Activated T-helper 2 cell treated with anti-CD3 and anti-CD28 coated beads, Interferon-gamma antibody, Interleukin-2, Interleukin-4, amounts not matched to agents 10 μg/mL and 5 μg/mL and 100 μg/mL, durations not matched to agents 14 hours and 24 hours and 36 hours (primary cell): Measurements from ENCODE around the gene CFAP20DC. TPM values are rescaled to one million over a fixed set of nuclear protein-coding genes. Genes with fewer than 3 reads are reported as not detected.
"Not testable (repeated sequence)": the region's sequence is repeated elsewhere in the genome, so short reads cannot be mapped to it uniquely, and the experiment has no call there.

Experiments used
- DNase-seq: peaks from one replicate; pipeline ENCODE4 v3.0.0; 2021; ENCODE audit warnings: low spot score
- H3K27ac Mint-ChIP-seq: one replicate; pipeline ENCODE4 v1.8.0; 2021; ENCODE audit warnings: mixed read lengths
- H3K27me3 Mint-ChIP-seq: one replicate; pipeline ENCODE4 v1.8.0; 2021; ENCODE audit warnings: low read depth, mixed read lengths
- H3K36me3 Mint-ChIP-seq: one replicate; pipeline ENCODE4 v1.8.0; 2021; ENCODE audit warnings: low read depth, mixed read lengths
- H3K4me1 Mint-ChIP-seq: one replicate; pipeline ENCODE4 v1.8.0; 2021; ENCODE audit warnings: low read depth, mixed read lengths
- H3K4me3 Mint-ChIP-seq: one replicate; pipeline ENCODE4 v1.8.0; 2021; ENCODE audit warnings: low read depth, mild to moderate bottlenecking, moderate library complexity, mixed read lengths
- H3K9me3 Mint-ChIP-seq: one replicate; pipeline ENCODE4 v1.8.0; 2021; ENCODE audit warnings: mixed read lengths
- intact Hi-C: fragments of 100-400 bp; cut with micrococcal nuclease; formaldehyde crosslinking; loops from one replicate; pipeline ENCODE4 v1.15.1; 2023
- total RNA-seq: library from RNA; stranded (reverse); gene quantifications from 2 replicates; pipeline ENCODE4 v1.2.3, GENCODE V29; 2022

The CFAP20DC gene
- total RNA-seq, 1 donor from 2014 or later = 1.5 TPM

- H3K4me1 Mint-ChIP-seq = no peaks in the 10 kb centered on the region
- intact Hi-C loops = no loop called here
- no peaks in the 10 kb centered on the region for H3K27me3 Mint-ChIP-seq
- H3K27ac Mint-ChIP-seq = no peak overlapping the region
- H3K9me3 Mint-ChIP-seq = no peaks in the 10 kb centered on the region
- H3K36me3 Mint-ChIP-seq = no peaks in the 10 kb centered on the region
- no peak for DNase-seq
- no peak overlapping the region for H3K4me3 Mint-ChIP-seq
These were observed 324.4 kb downstream of the CFAP20DC start for GRCh38 chr3:58725326-58725853.

- no peak overlapping the region for H3K4me3 Mint-ChIP-seq
- H3K36me3 Mint-ChIP-seq = no peaks in the 10 kb centered on the region
- intact Hi-C loops = no loop called here
- no peak overlapping the region for H3K27ac Mint-ChIP-seq
- DNase-seq = no peak
- H3K27me3 Mint-ChIP-seq = no peaks in the 10 kb centered on the region
- no peaks in the 10 kb centered on the region for H3K4me1 Mint-ChIP-seq
- H3K9me3 Mint-ChIP-seq = no peaks in the 10 kb centered on the region
These were observed 325.5 kb downstream of the CFAP20DC start for GRCh38 chr3:58724336-58724735.

GRCh38 chr3:58723173-58723572, 326.7 kb downstream of the CFAP20DC start:
- Mint-ChIP-seq H3K36me3 (no peaks in the 10 kb centered on the region), H3K9me3 (no peaks in the 10 kb centered on the region), H3K4me1 (no peaks in the 10 kb centered on the region), H3K27ac (no peak overlapping the region), H3K27me3 (no peaks in the 10 kb centered on the region), H3K4me3 (no peak overlapping the region)
- intact Hi-C loops = no loop called here
- DNase-seq = no peak

- H3K36me3 Mint-ChIP-seq = no peaks in the 10 kb centered on the region
- intact Hi-C loops = no loop called here
- H3K27me3 Mint-ChIP-seq = no peaks in the 10 kb centered on the region
- no peak for DNase-seq
- no peak overlapping the region for H3K27ac Mint-ChIP-seq
- no peak overlapping the region for H3K4me3 Mint-ChIP-seq
- no peaks in the 10 kb centered on the region for H3K4me1 Mint-ChIP-seq
- no peaks in the 10 kb centered on the region for H3K9me3 Mint-ChIP-seq
These were observed 327.3 kb downstream of the CFAP20DC start for GRCh38 chr3:58722561-58722960.

GRCh38 chr3:58720526-58720925, 329.3 kb downstream of the CFAP20DC start:
- intact Hi-C loops = no loop called here
- Mint-ChIP-seq H3K27me3 (no peaks in the 10 kb centered on the region), H3K36me3 (no peaks in the 10 kb centered on the region), H3K9me3 (no peaks in the 10 kb centered on the region), H3K4me3 (no peak overlapping the region), H3K4me1 (no peaks in the 10 kb centered on the region), H3K27ac (no peak overlapping the region)
- DNase-seq = no peak

GRCh38 chr3:58719684-58720083, 330.1 kb downstream of the CFAP20DC start:
- H3K36me3 Mint-ChIP-seq = no peaks in the 10 kb centered on the region

GRCh38 chr3:58713715-58714401, 336.0 kb downstream of the CFAP20DC start:
- H3K4me1 Mint-ChIP-seq = no peaks in the 10 kb centered on the region
- no peak overlapping the region for H3K27ac Mint-ChIP-seq
- H3K27me3 Mint-ChIP-seq = no peaks in the 10 kb centered on the region
- H3K9me3 Mint-ChIP-seq = no peaks in the 10 kb centered on the region
- intact Hi-C loops = no loop called here
- H3K4me3 Mint-ChIP-seq = no peak overlapping the region
- DNase-seq = no peak
- no peaks in the 10 kb centered on the region for H3K36me3 Mint-ChIP-seq

More at GRCh38 chr3:58719684-58720083, 330.1 kb downstream of the CFAP20DC start:
- H3K4me3 Mint-ChIP-seq = no peak overlapping the region
- intact Hi-C loops = no loop called here
- no peaks in the 10 kb centered on the region for H3K4me1 Mint-ChIP-seq
- no peak overlapping the region for H3K27ac Mint-ChIP-seq
- no peaks in the 10 kb centered on the region for H3K27me3 Mint-ChIP-seq
- H3K9me3 Mint-ChIP-seq = no peaks in the 10 kb centered on the region
- DNase-seq = no peak

- H3K36me3 Mint-ChIP-seq = no peaks in the 10 kb centered on the region
- H3K9me3 Mint-ChIP-seq = no peaks in the 10 kb centered on the region
- peaks cover 3% of the 10 kb centered on the region for H3K27me3 Mint-ChIP-seq
- no peaks in the 10 kb centered on the region for H3K4me1 Mint-ChIP-seq
- H3K27ac Mint-ChIP-seq = no peak overlapping the region
- DNase-seq = no peak
- intact Hi-C loops = no loop called here
- no peak overlapping the region for H3K4me3 Mint-ChIP-seq
These were observed 338.0 kb downstream of the CFAP20DC start for GRCh38 chr3:58711871-58712270.

- H3K27me3 Mint-ChIP-seq, H3K4me3 Mint-ChIP-seq, DNase-seq, H3K9me3 Mint-ChIP-seq, H3K36me3 Mint-ChIP-seq, H3K4me1 Mint-ChIP-seq, intact Hi-C loops, H3K27ac Mint-ChIP-seq: not testable (repeated sequence)
These were observed 340.8 kb downstream of the CFAP20DC start for GRCh38 chr3:58708983-58709382.

- no peak overlapping the region for H3K4me3 Mint-ChIP-seq
- H3K9me3 Mint-ChIP-seq = no peaks in the 10 kb centered on the region
- H3K36me3 Mint-ChIP-seq = no peaks in the 10 kb centered on the region
- peaks cover 3% of the 10 kb centered on the region for H3K27me3 Mint-ChIP-seq
- intact Hi-C loops = no loop called here
- no peaks in the 10 kb centered on the region for H3K4me1 Mint-ChIP-seq
- DNase-seq = no peak
- H3K27ac Mint-ChIP-seq = no peak overlapping the region
These were observed 341.6 kb downstream of the CFAP20DC start for GRCh38 chr3:58708116-58708791.

- Mint-ChIP-seq H3K4me1 (no peaks in the 10 kb centered on the region), H3K27me3 (peaks cover 3% of the 10 kb centered on the region), H3K4me3 (no peak overlapping the region), H3K27ac (no peak overlapping the region), H3K36me3 (no peaks in the 10 kb centered on the region), H3K9me3 (no peaks in the 10 kb centered on the region)
- intact Hi-C loops = no loop called here
- DNase-seq = no peak
These were observed 342.4 kb downstream of the CFAP20DC start for GRCh38 chr3:58707390-58707930.

GRCh38 chr3:58706395-58707167, 343.2 kb downstream of the CFAP20DC start:
- Mint-ChIP-seq H3K36me3 (no peaks in the 10 kb centered on the region), H3K4me3 (no peak overlapping the region), H3K9me3 (no peaks in the 10 kb centered on the region), H3K4me1 (no peaks in the 10 kb centered on the region), H3K27ac (no peak overlapping the region), H3K27me3 (peaks cover 3% of the 10 kb centered on the region)
- intact Hi-C loops = no loop called here
- no peak for DNase-seq
